IPS-15b (cell line): ENCODE data around the gene ANO2.
"Not testable (repeated sequence)": the region's sequence is repeated elsewhere in the genome, so short reads cannot be mapped to it uniquely, and the experiment has no call there.

Source experiments
- H3K27me3 ChIP-seq: one replicate; pipeline ENCODE4 v1.6.1; 2013; ENCODE audit warnings: low read length; ENCODE audit not compliant: control insufficient read depth, insufficient read depth
- H3K36me3 ChIP-seq: one replicate; pipeline ENCODE4 v1.6.1; 2013; ENCODE audit warnings: low read length; ENCODE audit not compliant: control insufficient read depth, insufficient read depth
- H3K4me1 ChIP-seq: one replicate; pipeline ENCODE4 v1.6.1; 2013; ENCODE audit warnings: mild to moderate bottlenecking, low read length; ENCODE audit not compliant: control insufficient read depth, insufficient read depth
- H3K4me3 ChIP-seq: one replicate; pipeline ENCODE4 v1.5.1; 2013; ENCODE audit warnings: low read depth, low read length
- H3K9ac ChIP-seq: one replicate; pipeline ENCODE4 v1.6.1; 2013; ENCODE audit warnings: low read depth, mild to moderate bottlenecking, low read length
- H3K9me3 ChIP-seq: one replicate; pipeline ENCODE4 v1.6.1; 2013; ENCODE audit warnings: mild to moderate bottlenecking, low read length; ENCODE audit not compliant: control insufficient read depth, insufficient read depth

ANO2 gene

DNA sequence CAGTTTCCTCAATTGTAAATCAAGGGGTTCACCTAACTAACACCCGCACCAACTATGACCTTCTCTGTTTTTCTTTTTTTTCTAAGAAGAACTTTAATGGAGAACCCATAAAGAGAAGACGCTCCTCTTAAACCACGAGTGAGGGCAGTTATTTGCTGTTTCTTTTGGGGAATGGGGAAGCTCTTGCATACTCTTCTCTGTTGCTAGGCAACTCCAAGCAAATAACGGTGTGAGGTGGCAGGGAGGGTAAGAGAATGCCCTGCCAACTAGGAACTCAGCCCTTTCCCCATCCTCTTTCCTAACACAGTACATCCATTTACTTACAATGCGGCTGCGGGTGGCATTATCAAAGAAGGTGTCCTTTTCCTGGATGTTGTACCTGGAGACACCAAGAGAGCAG is 114.9 kb downstream of the ANO2 start:
- H3K27me3 ChIP-seq: peaks cover 17% of the 10 kb centered on the region
- no peaks in the 10 kb centered on the region for H3K36me3 ChIP-seq

DNA sequence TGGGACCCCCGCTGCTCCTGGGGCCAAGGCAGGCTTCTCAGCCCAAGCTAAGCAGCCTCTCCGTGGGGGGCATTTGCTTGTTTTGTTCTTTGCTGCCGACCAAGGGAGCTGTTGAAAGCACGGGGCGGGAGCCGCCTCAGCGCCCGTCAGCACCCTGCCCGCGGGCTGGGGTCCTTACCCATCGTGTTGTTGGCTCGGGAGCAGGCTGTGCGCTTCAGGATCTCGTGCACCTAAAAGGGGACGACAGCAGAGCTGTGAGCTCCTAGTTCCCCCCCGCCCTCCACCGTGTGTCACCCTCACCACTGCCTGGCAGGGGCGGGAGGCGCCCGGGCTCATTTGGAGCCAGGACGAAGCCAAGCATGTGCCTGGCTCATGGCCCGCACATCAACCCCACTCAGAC is 117.5 kb downstream of the ANO2 start:
- Histone ChIP-seq H3K27me3 (peaks cover 17% of the 10 kb centered on the region), H3K36me3 (no peaks in the 10 kb centered on the region), H3K9ac (no peak overlapping the region), H3K9me3 (no peaks in the 10 kb centered on the region), H3K4me3 (no peak overlapping the region), H3K4me1 (peaks cover 8% of the 10 kb centered on the region)

More for the DNA sequence above, 114.9 kb downstream of the ANO2 start:
- no peaks in the 10 kb centered on the region for H3K9me3 ChIP-seq
- no peak overlapping the region for H3K4me3 ChIP-seq
- no peak overlapping the region for H3K9ac ChIP-seq
- H3K4me1 ChIP-seq: peaks cover 8% of the 10 kb centered on the region

DNA sequence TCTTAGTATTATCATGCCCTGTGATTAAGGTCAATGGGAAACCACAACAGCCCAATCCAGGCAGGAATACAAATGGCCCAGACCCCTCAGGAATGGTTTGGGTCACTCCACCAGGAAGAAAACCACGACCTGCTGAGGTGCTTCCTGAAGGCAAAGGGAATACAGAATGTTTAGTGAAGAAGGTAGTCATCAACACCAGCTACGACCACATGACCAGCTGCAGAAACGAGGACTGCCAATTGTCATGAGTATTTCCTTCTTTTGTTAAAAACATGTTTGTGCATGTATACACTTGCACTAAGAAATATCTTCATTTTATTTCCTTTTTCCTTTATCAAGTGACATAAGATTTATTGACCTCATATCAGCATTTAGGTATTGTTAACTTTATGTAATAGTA is 119.3 kb downstream of the ANO2 start:
- not testable (repeated sequence) for H3K9me3 ChIP-seq, H3K36me3 ChIP-seq, H3K4me1 ChIP-seq, H3K9ac ChIP-seq, H3K4me3 ChIP-seq
- peaks cover 17% of the 10 kb centered on the region for H3K27me3 ChIP-seq

DNA sequence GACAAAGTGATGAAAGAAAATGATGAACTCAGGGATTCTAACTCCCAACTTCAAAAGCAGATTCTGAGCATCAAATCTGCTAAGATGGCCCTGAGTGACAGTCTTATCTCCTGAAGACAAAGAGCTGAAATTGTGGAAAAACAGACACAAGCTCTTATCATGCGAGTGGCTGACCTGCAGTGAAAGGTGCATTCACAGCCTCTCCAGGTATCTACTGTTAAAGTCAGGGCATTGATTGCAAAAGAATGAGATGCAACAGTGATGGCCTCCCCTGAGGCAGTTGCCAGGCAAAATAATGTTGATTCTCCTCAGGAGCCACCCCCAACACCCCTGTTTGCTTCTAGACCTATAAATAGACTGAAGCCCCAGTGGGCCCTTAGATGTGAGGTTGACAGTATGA is 126.2 kb downstream of the ANO2 start:
- not testable (repeated sequence) for H3K36me3 ChIP-seq, H3K9me3 ChIP-seq, H3K9ac ChIP-seq, H3K4me1 ChIP-seq, H3K4me3 ChIP-seq, H3K27me3 ChIP-seq

DNA sequence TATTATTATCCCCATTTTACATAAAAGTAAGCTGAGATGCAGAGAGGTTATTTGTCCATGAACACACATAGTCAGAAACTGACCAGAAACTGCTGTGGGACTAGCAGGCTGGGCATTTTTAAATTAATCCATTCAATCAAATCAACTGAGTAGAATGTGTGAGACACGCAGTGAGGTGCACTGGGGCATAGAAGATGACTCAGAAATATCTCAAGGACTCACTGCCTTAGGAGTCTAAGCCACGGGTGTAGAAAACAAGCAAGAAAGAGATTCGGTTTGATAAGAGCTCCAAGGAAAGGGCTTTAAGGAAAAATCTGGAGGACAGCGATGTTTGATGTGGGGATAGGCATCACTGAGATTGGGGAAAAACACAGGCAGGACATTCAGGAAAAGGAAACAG is 127.8 kb downstream of the ANO2 start:
- Histone ChIP-seq H3K4me1 (no peaks in the 10 kb centered on the region), H3K27me3 (no peaks in the 10 kb centered on the region), H3K9ac (no peak overlapping the region), H3K9me3 (no peaks in the 10 kb centered on the region), H3K36me3 (no peaks in the 10 kb centered on the region), H3K4me3 (no peak overlapping the region)

DNA sequence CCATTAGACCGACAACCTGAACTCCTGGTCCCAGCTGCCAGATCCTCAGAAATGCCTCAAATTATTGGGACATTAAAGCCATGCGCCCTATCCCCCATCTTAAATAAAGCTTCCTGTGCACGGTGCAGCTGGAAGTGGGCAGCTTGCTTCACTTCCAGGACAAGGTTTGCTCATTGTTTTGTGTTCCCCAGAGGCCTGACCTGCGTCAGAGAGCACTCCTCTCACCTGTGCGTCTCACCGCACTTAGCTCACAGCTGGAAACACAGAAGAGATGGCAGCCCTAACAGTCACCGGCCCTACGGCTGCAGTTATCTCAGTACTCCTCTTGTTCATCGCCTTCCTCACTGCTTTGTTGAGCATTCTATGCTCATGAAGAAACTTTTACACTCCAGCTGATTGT is 135.5 kb downstream of the ANO2 start:
- Histone ChIP-seq H3K9me3 (no peaks in the 10 kb centered on the region), H3K4me1 (peaks cover 2% of the 10 kb centered on the region), H3K4me3 (no peak overlapping the region), H3K36me3 (no peaks in the 10 kb centered on the region), H3K9ac (no peak overlapping the region), H3K27me3 (no peaks in the 10 kb centered on the region)

DNA sequence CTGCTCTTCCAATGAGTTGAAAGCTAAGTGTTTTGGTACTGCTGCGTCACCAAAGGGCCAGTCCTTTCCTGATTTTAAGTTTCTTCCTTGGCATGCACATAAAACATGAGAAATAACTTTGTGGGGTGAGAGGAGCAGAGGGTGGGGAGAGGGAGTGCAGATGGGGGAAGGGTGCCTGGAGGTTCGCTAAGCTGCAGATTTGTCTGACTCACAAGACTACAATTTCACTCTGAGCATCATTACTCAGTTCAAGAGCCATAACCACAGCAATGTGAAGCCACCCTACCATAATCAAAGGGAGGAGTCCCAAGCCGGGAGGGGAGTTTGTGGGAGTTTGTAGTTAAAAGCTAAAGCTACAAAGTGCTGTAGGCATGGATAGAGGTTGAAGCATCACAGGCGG is 136.1 kb downstream of the ANO2 start:
- H3K4me1 ChIP-seq: peaks cover 2% of the 10 kb centered on the region
- no peaks in the 10 kb centered on the region for H3K9me3 ChIP-seq
- no peak overlapping the region for H3K4me3 ChIP-seq
- no peak overlapping the region for H3K9ac ChIP-seq
- no peaks in the 10 kb centered on the region for H3K36me3 ChIP-seq
- H3K27me3 ChIP-seq: no peaks in the 10 kb centered on the region

DNA sequence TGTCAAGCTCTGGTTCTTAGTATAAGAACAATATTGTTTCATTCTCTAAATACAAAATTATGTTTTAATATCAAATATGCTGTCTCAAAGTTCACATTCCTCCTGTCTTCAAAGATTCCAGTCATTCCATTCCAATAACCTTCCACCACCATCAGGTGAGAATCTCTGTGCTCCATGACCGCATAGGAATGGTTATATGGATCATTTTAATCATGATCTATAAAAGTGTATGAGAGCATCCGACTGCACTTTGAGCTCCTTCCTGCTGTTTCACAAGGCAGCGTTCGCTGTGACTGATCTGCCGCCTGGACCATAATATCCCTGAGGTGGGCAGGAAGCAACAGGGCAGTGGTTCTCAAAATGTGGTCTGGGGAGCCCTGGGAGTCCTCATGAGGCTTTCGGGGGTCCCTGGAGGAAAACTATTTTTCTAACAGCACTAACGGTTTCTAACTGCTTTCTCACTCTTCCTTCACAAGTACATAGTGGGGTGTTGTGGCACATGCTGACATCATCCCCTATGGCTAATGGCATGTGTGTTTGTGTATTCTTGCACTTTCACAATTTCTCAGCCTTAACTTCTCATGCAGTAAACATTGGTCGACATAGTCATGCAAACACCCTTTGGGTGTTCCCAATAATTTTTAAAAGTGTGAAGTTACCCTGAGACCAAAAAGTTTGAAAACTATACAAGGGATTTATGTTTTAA is 137.4 kb downstream of the ANO2 start:
- Histone ChIP-seq H3K9me3 (no peaks in the 10 kb centered on the region), H3K4me3 (no peak overlapping the region), H3K9ac (no peak overlapping the region), H3K4me1 (peaks cover 2% of the 10 kb centered on the region), H3K27me3 (no peaks in the 10 kb centered on the region), H3K36me3 (no peaks in the 10 kb centered on the region)

DNA sequence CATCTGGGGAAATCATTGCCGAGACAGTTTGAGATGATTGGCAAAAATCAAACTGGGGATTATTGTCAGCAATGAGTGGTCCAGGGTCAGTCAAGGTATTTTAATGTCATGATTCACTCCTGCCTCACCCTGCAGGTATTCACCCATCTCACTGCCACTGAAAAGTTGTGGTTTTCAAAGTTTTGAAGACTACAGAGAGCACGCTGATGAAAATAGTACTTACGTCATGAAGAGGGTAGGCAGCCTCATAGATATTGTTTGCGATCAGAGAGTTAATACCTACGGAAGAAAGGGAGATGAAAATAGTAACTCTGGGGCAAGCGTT is 138.0 kb downstream of the ANO2 start:
- Histone ChIP-seq H3K4me1 (peaks cover 2% of the 10 kb centered on the region), H3K4me3 (no peak overlapping the region), H3K9me3 (no peaks in the 10 kb centered on the region), H3K27me3 (no peaks in the 10 kb centered on the region), H3K9ac (no peak overlapping the region), H3K36me3 (no peaks in the 10 kb centered on the region)

DNA sequence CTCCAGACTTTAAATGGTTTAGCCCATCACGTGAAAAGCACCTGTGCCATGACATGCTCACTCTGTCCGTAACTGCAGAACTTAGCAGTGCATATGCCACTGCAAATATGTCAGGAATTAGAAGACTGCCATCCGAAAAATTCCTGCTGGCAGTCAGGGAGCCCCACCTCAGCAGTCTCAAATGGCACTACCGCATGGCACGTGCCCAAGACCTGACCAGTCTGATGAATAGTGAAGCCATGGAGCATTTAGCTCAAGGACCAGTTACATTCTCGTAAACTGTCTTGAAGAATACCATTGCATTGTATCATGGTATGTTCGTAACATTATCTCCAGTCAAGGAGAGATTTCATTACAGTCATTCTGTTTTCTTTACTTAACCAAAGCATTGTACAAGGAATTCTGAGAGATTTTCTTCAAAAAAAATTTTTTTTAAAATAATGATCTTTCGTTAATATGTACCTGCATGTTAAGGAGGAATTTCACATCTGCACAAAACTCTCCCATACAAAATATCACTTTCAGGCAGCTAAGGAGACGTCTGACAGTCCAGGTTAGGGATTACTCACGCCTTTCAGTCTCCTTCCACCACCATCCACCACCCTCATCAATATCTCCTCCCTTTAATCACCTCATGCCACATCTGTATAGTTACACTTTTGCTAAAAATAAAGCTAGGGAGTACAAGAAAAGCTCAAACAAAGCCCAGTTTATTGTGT is 138.5 kb downstream of the ANO2 start:
- Histone ChIP-seq H3K4me3 (no peak overlapping the region), H3K27me3 (no peaks in the 10 kb centered on the region), H3K4me1 (peaks cover 2% of the 10 kb centered on the region), H3K9ac (no peak overlapping the region), H3K36me3 (no peaks in the 10 kb centered on the region), H3K9me3 (no peaks in the 10 kb centered on the region)

DNA sequence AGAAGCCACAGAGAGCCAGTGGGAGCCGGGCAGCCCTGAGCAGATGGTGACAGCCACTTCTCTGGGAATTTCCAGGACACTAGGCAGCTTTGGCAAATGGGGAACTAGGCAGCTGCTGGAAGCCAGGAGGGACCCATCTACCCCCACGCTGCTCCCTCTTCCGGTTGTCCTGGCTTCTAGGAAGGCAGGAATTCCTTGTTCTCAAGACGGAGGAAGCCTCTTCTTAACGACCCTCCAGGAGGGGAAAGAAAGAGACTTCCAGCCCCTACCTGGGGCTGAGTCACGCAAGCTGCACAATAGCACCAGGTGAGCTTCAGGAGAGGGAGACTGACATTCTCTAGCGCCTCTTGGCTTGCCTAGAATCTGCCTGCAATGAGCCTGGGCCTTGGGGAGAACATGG is 141.5 kb downstream of the ANO2 start:
- Histone ChIP-seq H3K9me3 (no peaks in the 10 kb centered on the region), H3K36me3 (no peaks in the 10 kb centered on the region), H3K27me3 (no peaks in the 10 kb centered on the region), H3K4me1 (peaks cover 2% of the 10 kb centered on the region), H3K4me3 (no peak overlapping the region), H3K9ac (no peak overlapping the region)

DNA sequence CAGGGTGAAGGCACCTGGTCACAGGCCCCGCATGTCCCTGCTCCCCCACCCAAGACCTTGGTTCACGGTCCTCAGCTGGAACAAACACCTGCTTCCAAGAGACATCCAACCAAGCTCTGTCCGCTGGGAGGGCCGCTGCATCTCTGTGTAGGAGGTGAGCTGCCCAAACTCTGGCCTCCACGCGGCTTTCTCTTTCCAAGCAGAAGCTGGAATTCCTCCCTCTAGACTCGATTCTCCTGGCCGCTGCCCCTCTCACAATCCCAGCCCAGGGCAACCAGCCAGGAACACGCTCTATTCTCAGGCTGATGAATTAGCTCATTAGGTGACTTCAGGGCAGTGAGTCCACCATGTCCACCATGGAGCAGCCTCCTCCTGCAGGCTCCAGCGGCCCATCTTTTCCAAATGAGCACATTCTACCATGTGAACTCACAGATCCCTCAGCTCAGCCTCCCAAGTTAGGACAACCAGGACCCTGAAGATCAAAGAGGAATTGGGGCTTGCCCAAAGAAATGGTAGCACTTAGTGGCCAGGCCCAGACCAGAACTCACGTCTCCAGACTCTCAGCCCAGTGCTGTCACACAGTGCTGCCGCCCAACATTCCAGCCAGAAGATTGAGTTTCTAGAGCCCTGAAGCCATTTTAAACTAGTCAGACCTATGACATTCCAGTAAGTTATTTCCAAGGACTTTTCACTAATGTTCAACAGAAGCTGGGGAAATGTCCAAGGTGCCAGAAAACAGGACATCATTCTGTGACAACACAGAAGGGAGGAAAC is 146.6 kb downstream of the ANO2 start:
- Histone ChIP-seq H3K9ac (no peak overlapping the region), H3K4me3 (no peak overlapping the region), H3K4me1 (no peaks in the 10 kb centered on the region), H3K27me3 (no peaks in the 10 kb centered on the region), H3K36me3 (no peaks in the 10 kb centered on the region), H3K9me3 (no peaks in the 10 kb centered on the region)
